DOHH2 (cell line): ENCODE data around the gene GMPR.

ENCODE experiments used
- EZH2phosphoT487 ChIP-seq: fragments of 200-600 bp; sonication (generic); IDR thresholded peaks from 2 replicates; pipeline ENCODE4 v1.6.1; 2017; ENCODE audit warnings: borderline replicate concordance, mild to moderate bottlenecking, antibody characterized with exemption, low read length, moderate library complexity, mixed read lengths
- TF ChIP-seq, protein P1 (sequence below): fragments of 200-600 bp; sonication (generic); IDR thresholded peaks from one replicate; pipeline ENCODE4 v1.5.1; 2014; ENCODE audit warnings: antibody characterized with exemption, mild to moderate bottlenecking, low read depth, low read length; ENCODE audit not compliant: poor library complexity, severe bottlenecking

GRCh38 chr6:16243664-16244063, 5.3 kb downstream of the GMPR start:
- TF ChIP-seq, protein P1, sequence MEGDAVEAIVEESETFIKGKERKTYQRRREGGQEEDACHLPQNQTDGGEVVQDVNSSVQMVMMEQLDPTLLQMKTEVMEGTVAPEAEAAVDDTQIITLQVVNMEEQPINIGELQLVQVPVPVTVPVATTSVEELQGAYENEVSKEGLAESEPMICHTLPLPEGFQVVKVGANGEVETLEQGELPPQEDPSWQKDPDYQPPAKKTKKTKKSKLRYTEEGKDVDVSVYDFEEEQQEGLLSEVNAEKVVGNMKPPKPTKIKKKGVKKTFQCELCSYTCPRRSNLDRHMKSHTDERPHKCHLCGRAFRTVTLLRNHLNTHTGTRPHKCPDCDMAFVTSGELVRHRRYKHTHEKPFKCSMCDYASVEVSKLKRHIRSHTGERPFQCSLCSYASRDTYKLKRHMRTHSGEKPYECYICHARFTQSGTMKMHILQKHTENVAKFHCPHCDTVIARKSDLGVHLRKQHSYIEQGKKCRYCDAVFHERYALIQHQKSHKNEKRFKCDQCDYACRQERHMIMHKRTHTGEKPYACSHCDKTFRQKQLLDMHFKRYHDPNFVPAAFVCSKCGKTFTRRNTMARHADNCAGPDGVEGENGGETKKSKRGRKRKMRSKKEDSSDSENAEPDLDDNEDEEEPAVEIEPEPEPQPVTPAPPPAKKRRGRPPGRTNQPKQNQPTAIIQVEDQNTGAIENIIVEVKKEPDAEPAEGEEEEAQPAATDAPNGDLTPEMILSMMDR: no peak
- no peak for TF ChIP-seq EZH2phosphoT487
